ENCODE measurements around the gene CHPF.

CHPF gene

GRCh38 chr2:219507581-219508443 is 35.8 kb downstream of the CHPF start:
- no peak for DNase-seq (ENCODE audit: low spot score)
- no peak overlapping the region for H3K27ac ChIP-seq
- TF ChIP-seq CTCF (conservative IDR thresholded peaks at IDR 0.05; ENCODE audit: low read depth): no peak
- ChIA-PET CTCF (interaction anchor here (0.5 to 3.6 kb wide), 6 partner anchors 8 to 1217 kb away, joined by 3 to 26 read pairs (median 6); partner anchors contain the start of gene GMPPA), POLR2A (ENCODE audit: low non-redundant PET) (interaction anchor here (0.6 to 1.1 kb wide), 2 partner anchors 9 to 73 kb away, joined by 3 to 4 read pairs; partner anchors contain the start of genes GMPPA and SPEG)

GRCh38 chr2:219506802-219507526 is 36.6 kb downstream of the CHPF start:
- ChIA-PET CTCF (interaction anchor here (0.9 to 3.6 kb wide), 2 partner anchors 22 to 47 kb away, joined by 4 to 26 read pairs; no protein-coding TSS in a partner anchor), POLR2A (ENCODE audit: low non-redundant PET) (interaction anchor here (1.1 kb wide), 1 partner anchor 8 kb away, joined by 4 read pairs; the partner anchor contains the start of gene GMPPA)
- no peak for TF ChIP-seq CTCF (conservative IDR thresholded peaks at IDR 0.05; ENCODE audit: low read depth)
- peak overlapping the region; percentile 25; the same call in 1 of the 2 replicates for H3K27ac ChIP-seq
- DNase-seq (ENCODE audit: low spot score): no peak

- POLR2A ChIA-PET (ENCODE audit: low non-redundant PET): no interaction called here
- peak overlapping the region; percentile 25; the same call in 1 of the 2 replicates for H3K27ac ChIP-seq
- CTCF ChIA-PET: interaction anchor here (0.9 kb wide), 1 partner anchor 47 kb away, joined by 4 read pairs; no protein-coding TSS in a partner anchor
- TF ChIP-seq CTCF (conservative IDR thresholded peaks at IDR 0.05; ENCODE audit: low read depth): no peak
- DNase-seq (ENCODE audit: low spot score): no peak
Measured at GRCh38 chr2:219506153-219506801, 37.3 kb downstream of the CHPF start.

GRCh38 chr2:219505585-219505984 is 38.0 kb downstream of the CHPF start:
- no peak for TF ChIP-seq CTCF (conservative IDR thresholded peaks at IDR 0.05; ENCODE audit: low read depth)
- ChIA-PET CTCF (no interaction called here), POLR2A (ENCODE audit: low non-redundant PET) (no interaction called here)
- no peak for DNase-seq (ENCODE audit: low spot score)
- H3K27ac ChIP-seq: no peak overlapping the region

- TF ChIP-seq CTCF (conservative IDR thresholded peaks at IDR 0.05; ENCODE audit: low read depth): no peak
- ChIA-PET POLR2A (ENCODE audit: low non-redundant PET) (no interaction called here), CTCF (no interaction called here)
- DNase-seq (ENCODE audit: low spot score): no peak
- H3K27ac ChIP-seq: no peak overlapping the region
Measured at GRCh38 chr2:219502618-219503017, 41.0 kb downstream of the CHPF start.

GRCh38 chr2:219501849-219502248 is 41.8 kb downstream of the CHPF start:
- TF ChIP-seq CTCF (conservative IDR thresholded peaks at IDR 0.05; ENCODE audit: low read depth): no peak
- DNase-seq (ENCODE audit: low spot score): no peak
- ChIA-PET CTCF (no interaction called here), POLR2A (ENCODE audit: low non-redundant PET) (no interaction called here)
- H3K27ac ChIP-seq: no peak overlapping the region

All from RWPE1 (cell line).